ENCODE results near the gene ADAM12. TPM values are rescaled to one million over a fixed set of nuclear protein-coding genes. Genes with fewer than 3 reads are reported as not detected.

The ADAM12 gene
- total and polyA plus RNA-seq, 7 donors = under 0.01 to 0.82 (median 0.46) TPM; not detected in 1

DNA sequence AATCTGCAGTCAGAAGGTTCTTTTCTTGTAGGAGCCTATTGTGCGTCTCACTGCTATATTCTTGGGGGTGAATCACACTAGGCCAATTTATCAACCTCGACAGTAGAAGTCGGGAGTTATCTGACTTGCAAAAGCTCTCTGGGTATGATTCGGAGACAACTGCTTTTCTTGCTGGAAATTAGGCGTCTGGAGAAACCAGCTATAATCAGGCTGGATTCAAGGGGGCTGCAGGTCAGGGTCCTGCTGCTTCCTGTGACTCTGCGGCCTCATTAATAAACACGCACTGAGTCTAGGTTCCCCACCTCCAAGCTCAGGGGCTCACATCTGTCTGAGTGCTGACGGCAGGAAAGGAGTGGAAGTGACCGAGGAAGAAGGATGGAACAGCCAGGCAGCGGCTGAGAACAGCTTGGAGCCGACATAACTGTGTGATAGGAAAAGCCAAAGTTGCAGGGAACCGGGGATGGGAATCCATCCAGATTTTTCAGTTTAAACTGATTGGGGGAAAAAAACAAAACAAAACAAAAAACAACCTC, 307.3 kb downstream of the ADAM12 start:
- intact Hi-C loops (cut with DNase I) = no loop called here
- H3K9me3 ChIP-seq = peaks cover 0 to 5% (median 2%) of the 10 kb centered on the region in 4 donors
- 46% methylated on average over 12 of the region's 12 CpGs for WGBS, 2 donors
- no peak overlapping the region for H3K4me3 ChIP-seq
- TF ChIP-seq CTCF (IDR thresholded peaks at IDR 0.05) = no peak
- no peak for TF ChIP-seq POLR2A (IDR thresholded peaks at IDR 0.05)
- no peak for TF ChIP-seq POLR2AphosphoS5 (IDR thresholded peaks at IDR 0.05)
- TF ChIP-seq EP300 (IDR thresholded peaks at IDR 0.05) = no peak
- H3K27me3 ChIP-seq = no peaks in the 10 kb centered on the region
- H3K36me3 ChIP-seq = no peaks in the 10 kb centered on the region
- DNase-seq = no peak
- no peak overlapping the region for H3K27ac ChIP-seq
- no peaks in the 10 kb centered on the region for H3K4me1 ChIP-seq

DNA sequence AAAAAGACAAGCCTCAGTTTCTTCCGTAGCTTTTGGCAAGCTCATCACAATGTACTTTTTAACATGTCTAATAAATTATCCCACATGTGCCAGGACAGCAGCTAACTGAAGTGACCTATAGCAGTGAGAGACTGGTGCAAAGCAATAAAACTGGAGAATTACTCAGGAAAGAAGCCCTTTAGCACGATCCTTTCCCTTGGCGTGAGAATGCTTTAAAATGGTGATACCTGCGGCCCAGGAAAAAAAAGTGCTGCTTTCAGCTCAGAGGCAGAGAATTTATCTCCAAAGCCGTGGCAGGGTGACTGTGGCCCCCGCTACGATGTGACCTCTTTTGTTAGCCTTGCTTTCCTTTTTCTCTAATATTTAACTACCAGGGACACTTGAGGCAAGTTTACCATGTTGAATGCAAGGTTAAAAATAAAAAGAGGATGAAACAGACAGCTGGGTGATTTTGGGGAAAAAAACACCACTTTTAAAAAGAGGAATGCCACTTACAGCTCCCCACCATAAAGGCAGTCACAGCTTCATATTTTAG, 307.9 kb downstream of the ADAM12 start:
- Histone ChIP-seq H3K9me3 (peaks cover 0 to 5% (median 2%) of the 10 kb centered on the region in 4 donors), H3K36me3 (no peaks in the 10 kb centered on the region), H3K4me3 (no peak overlapping the region), H3K4me1 (no peaks in the 10 kb centered on the region), H3K27me3 (no peaks in the 10 kb centered on the region), H3K27ac (no peak overlapping the region)
- 24 to 67% methylated on average over 7 of the region's 7 CpGs for WGBS, 2 donors
- no peak for DNase-seq
- intact Hi-C loops (cut with DNase I) = no loop called here
- TF ChIP-seq EP300 (IDR thresholded peaks at IDR 0.05) (no peak), CTCF (IDR thresholded peaks at IDR 0.05) (no peak), POLR2A (IDR thresholded peaks at IDR 0.05) (no peak), POLR2AphosphoS5 (IDR thresholded peaks at IDR 0.05) (no peak)

DNA sequence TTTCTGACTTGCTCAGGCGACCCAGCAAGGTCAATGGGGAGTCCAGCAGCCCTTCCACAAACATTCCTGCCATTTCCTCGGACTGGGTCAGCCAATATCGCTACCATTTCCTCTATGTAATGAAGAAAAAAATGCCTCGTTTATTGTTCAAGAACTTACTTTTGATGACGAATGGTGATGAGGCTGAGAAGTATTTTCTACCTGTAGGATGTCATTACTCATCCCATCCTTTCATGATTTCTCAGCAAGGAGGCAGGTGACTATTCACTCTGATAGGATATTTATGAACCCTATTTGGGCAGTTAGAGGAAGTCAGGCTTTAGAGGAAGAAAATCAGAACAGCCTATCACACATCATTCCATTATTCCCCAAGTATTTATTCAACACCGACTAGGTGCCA, 313.3 kb downstream of the ADAM12 start:
- Histone ChIP-seq H3K4me3 (no peak overlapping the region), H3K36me3 (no peaks in the 10 kb centered on the region), H3K27ac (no peak overlapping the region), H3K4me1 (no peaks in the 10 kb centered on the region), H3K9me3 (peaks cover 0 to 5% (median 2%) of the 10 kb centered on the region in 4 donors), H3K27me3 (no peaks in the 10 kb centered on the region)
- intact Hi-C loops (cut with DNase I) = no loop called here
- TF ChIP-seq POLR2A (IDR thresholded peaks at IDR 0.05) = no peak
- no peak for TF ChIP-seq EP300 (IDR thresholded peaks at IDR 0.05)
- no peak for TF ChIP-seq POLR2AphosphoS5 (IDR thresholded peaks at IDR 0.05)
- TF ChIP-seq CTCF (IDR thresholded peaks at IDR 0.05) = no peak
- 77 to 79% methylated on average over 6 of the region's 6 CpGs for WGBS, 2 donors
- no peak for DNase-seq

DNA sequence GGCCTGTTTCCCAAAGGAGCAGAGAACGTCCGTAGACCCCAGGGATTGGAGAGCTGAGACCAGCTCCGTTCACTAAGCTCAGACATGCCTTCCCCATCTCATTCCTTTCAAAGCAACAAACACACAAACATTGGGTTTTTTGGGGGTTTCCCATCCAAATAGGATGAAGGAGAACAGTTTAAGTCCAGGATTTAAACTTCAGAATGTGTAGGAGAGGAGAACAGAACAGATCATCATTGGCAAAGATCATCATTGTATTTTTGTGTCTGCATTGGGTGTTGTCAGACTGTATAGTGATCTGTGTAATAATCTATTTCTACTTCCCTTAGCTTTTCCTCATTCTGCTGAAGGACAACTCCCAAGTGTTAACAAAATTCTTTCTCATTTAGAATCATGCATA, 314.0 kb downstream of the ADAM12 start:
- H3K27me3 ChIP-seq = no peaks in the 10 kb centered on the region
- TF ChIP-seq POLR2A (IDR thresholded peaks at IDR 0.05) (no peak), EP300 (IDR thresholded peaks at IDR 0.05) (no peak), CTCF (IDR thresholded peaks at IDR 0.05) (no peak), POLR2AphosphoS5 (IDR thresholded peaks at IDR 0.05) (no peak)
- intact Hi-C loops (cut with DNase I) = no loop called here
- peaks cover 0 to 5% (median 2%) of the 10 kb centered on the region in 4 donors for H3K9me3 ChIP-seq
- 69 to 87% methylated on average over 3 of the region's 3 CpGs for WGBS, 2 donors
- no peaks in the 10 kb centered on the region for H3K4me1 ChIP-seq
- H3K36me3 ChIP-seq = no peaks in the 10 kb centered on the region
- no peak for DNase-seq
- H3K4me3 ChIP-seq = no peak overlapping the region
- no peak overlapping the region for H3K27ac ChIP-seq

- no peak for DNase-seq
- intact Hi-C loops (cut with DNase I) = no loop called here
- Histone ChIP-seq H3K9me3 (peaks cover 0 to 5% (median 2%) of the 10 kb centered on the region in 4 donors), H3K4me3 (no peak overlapping the region), H3K4me1 (no peaks in the 10 kb centered on the region), H3K36me3 (no peaks in the 10 kb centered on the region), H3K27me3 (no peaks in the 10 kb centered on the region), H3K27ac (no peak overlapping the region)
- no peak for TF ChIP-seq CTCF (IDR thresholded peaks at IDR 0.05)
- no peak for TF ChIP-seq POLR2AphosphoS5 (IDR thresholded peaks at IDR 0.05)
- 78 to 81% methylated on average over 1 of the region's 1 CpG for WGBS, 2 donors
Observed at GRCh38 chr10:126073606-126074005, 314.7 kb downstream of the ADAM12 start.

All from sigmoid colon (tissue), 7 donors.